Stimulated activated CD8-positive, alpha-beta memory T cell treated with anti-CD3 and anti-CD28 coated beads, Interleukin-12 subunit alpha, Interleukin-12 subunit beta, amount 100 ng/mL, for 1 hour (primary cell): ENCODE measurements around the gene IFT81.
"Not testable (repeated sequence)": the region's sequence is repeated elsewhere in the genome, so short reads cannot be mapped to it uniquely, and the experiment has no call there.

Source experiments
- DNase-seq: peaks from one replicate; pipeline ENCODE4 v3.0.0-alpha.2; 2020; ENCODE audit warnings: low read depth

IFT81 gene

GRCh38 chr12:110246636-110247339 lies 122.6 kb downstream of the IFT81 start:
- DNase-seq = no peak

DNA sequence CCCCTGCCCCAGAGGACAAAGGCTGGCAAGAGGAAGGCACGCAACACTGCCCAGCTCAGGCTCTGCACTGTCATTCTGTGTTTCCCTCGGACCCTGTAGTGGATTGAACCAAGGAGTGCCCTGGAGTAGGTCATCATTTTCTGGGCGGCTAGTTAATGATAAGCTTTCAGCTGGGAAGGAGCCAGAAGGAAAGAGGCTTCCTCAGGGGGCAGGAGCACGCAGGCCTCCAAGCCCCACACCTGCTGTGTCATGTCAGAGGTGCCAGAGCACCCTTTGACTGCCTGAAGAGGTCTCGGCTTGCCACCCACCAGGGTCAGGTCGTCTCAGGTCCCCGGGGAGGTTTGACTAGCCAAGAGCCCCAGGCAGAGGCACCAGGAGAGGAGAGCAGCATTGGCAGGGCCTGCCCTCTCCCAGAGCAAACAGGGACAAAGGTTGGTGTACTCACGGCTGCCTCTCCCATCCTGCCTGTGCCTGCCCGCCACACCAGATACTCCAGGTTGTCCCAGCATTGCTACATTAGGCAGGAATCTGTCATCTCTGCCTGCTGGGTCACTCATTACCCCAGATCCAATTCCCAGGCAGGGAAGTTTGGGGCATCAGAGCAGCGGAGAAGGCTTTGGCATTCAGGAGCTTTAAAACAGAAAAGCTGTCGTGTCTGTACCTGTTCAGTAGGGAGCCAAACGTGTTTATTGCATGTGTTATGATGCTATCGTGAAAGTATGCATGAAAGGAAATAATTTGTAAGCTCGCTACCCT lies 123.4 kb downstream of the IFT81 start:
- DNase-seq = no peak

GRCh38 chr12:110248096-110248447 lies 123.9 kb downstream of the IFT81 start:
- DNase-seq = no peak

GRCh38 chr12:110249105-110249504 lies 124.9 kb downstream of the IFT81 start:
- DNase-seq = no peak

DNA sequence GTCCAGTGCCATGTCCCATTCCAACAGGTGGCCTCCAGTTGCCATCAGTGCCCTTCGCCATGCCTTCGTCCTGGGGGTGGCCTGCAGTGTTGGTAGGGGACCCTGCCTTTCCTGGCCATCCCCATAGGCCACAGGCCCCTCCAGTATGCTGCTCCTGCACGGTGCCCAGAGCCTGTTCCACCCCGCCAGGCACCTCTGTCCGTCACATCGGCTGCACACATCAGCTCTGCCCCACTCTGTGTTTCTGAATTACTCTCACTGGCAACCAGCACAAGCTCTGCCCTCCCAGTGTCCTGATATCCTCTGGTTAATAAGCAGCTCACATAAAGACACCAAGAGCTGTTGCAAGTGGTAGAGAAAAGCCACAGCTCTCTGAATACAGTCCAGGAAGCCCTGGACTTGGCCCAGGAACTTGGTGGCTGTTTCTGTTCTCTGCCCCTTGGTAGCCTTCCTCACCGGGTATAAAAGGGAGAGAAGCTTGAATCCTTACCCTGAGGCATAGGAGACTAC lies 125.6 kb downstream of the IFT81 start:
- no peak for DNase-seq

DNA sequence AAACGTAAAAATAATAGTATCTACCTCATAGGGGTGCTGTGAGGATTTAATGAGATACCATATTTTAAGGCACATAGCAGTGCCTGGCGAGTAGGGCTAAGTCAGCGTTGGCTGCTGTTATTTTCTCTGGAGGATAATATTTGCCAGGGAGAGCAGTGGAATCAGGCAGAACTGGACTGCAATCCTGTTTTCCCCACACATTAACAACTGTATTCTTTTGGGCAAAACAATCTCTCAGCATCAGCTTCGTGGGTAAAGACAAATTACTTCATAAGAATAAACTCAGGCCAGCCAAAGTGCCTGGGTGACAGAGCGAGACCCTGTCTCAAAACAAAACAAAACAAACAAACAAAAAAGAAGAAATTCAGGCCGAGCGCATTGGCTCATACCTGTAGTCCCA lies 127.2 kb downstream of the IFT81 start:
- no peak for DNase-seq

DNA sequence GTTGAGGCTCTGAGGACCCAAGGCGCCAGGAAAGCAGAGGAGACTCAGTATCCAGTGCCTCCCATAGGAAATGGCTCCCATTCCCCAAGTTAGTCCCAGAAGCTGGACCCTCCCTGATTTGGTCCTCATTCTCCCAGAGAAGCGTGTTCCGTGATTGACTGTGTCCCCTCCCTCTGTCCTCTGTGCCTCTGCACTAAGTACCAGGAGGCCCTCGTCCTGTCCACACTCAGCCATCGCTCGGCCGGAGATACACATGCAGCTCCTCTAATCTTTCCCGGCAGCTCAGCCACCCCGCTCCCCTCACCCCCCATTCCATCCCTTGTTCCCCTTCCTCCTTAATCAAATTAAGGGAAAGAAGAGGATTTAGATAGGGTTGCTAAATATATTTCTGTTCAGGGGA lies 128.6 kb downstream of the IFT81 start:
- no peak for DNase-seq

DNA sequence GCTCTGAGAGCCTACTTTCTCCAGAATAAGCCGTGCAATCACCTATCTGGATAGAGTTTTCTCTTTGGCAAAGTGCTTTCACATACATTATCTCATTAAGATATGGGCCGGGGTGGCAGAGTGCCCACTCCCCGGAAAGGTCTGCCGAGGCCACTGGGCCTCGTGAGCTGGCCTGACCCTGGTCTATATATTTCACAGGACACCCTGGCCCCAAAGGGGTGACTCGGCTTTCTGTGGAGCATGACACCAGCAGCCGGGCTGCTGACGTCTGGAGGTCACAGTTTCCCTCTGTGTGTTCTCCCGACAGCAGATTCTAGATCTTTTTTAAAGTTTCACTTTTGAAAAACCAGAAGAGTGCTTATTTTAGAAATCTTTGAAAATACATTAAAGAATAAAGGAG lies 129.0 kb downstream of the IFT81 start:
- no peak for DNase-seq

DNA sequence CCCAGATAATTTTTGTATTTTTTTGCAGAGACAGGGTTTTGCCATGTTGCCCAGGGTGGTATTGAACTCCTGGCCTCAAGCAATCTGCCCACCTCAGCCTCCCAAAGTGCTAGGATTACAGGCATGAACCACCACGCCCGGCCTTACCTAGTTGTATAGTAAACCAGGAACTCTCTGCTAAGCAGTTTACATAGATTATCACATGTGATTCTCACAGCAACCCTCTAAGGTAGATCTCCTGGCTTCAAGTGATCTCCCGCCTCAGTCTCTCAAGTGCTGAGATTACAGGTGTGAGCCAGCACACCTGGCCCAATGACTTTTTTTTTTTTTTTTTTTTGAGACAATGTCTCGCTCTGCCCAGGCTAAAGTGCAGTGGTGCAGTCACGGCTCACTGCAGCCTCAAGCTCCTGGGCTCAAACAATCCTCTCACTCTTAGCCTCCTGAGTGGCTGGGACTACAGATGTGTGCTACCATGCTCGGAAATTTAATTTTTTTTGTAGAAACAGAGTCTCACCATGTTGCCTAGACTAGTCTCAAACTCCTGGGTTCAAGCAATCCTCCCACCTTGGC lies 130.9 kb downstream of the IFT81 start:
- DNase-seq = no peak

DNA sequence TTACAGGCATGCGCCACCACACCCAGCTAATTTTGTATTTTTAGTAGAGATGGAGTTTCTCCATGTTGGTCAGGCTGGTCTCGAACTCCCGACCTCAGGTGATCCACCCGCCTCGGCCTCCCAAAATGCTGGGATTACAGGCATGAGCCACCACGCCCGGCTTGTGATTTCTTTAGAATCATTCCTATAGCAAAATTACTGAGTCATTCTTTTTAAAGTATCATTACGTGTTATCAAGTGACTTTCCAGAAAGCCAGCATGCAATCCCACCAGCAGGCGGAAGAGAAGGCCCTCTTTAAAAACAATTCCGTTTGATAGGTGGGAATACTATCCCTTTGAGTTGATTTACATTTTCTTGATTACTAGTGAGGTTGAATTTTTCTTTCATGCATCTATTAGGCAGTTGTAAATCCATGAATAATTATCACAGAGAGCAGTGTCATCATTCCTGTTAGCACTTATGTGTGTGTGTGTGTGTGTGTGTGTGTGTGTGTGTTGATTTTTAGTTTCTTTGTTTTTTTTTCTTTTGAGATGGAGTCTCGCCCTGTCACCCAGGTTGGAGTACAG lies 131.8 kb downstream of the IFT81 start:
- DNase-seq = not testable (repeated sequence)

GRCh38 chr12:110256780-110257431 lies 132.7 kb downstream of the IFT81 start:
- no peak for DNase-seq

DNA sequence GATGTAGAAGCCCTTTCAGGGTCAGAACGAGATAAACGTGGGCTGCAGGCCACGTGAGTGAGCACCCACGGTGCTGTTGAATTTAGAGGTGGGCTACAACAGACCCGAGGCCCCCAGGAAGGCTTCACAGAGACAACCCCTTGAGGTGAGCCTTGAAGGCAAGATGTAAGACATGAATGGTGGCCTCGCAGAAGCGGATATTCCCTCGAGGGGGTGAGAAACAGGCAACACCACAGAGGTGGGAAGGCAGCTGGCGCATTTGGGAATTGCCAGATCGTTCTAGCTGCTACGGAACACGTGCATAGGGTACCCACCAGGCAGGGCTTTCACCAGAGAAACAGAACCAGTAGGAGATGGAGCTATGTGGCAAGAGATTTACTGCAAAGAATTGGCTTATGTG lies 134.3 kb downstream of the IFT81 start:
- no peak for DNase-seq

- DNase-seq = no peak
Observed at GRCh38 chr12:110262442-110263388, 138.6 kb downstream of the IFT81 start.

DNA sequence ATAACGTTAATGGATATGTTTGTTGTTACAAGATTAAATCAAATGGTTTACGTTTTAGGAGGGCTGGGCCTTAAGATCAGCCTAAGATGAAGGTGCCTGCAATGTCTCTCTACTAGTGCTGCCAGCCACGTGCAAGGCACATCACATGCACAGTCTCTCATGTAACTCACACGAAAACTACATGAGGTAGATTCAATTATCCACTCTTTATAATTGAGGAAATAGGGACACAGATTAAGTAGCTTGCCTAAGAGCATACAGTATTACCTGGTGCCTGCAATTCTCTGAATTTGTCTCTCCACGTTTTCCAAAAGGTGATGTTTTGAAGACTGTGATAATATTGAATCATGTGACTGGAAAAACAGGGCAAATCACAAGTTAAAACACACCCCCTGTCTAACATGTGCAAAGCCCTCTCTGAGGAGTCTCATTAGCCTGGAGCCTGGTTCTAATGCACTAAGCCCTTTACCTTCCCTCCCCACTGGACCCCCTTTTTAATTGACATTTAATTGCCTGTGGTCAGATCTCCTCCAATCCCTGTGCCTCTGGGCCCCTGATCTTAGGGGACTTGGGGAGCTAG lies 142.3 kb downstream of the IFT81 start:
- no peak for DNase-seq

- DNase-seq = no peak
Observed at GRCh38 chr12:110266980-110267620, 142.9 kb downstream of the IFT81 start.
